A673 (cell line): ENCODE measurements around the gene FAM161B. TPM values are rescaled to one million over a fixed set of nuclear protein-coding genes. Genes with fewer than 3 reads are reported as not detected.

Experiments used
- BruUV-seq: library from RNA; stranded (reverse); fragments of 400-500 nt; replicated peaks from 2 replicates; lab custom pipeline; 2021; lab: Mats Ljungman, UMichigan
- CTCF ChIA-PET: fragments of 300-600 bp; sonication (Branson Sonifier 250); formaldehyde crosslinking; loops from one replicate; lab custom pipeline; 2022; ENCODE audit warnings: antibody characterized with exemption; lab: Charles Lee
- POLR2A ChIA-PET: fragments of 300-600 bp; sonication (Branson Sonifier 250); formaldehyde crosslinking; loops from one replicate; lab custom pipeline; 2022; ENCODE audit warnings: antibody characterized with exemption; ENCODE audit not compliant: low non-redundant PET; lab: Charles Lee
- DNase-seq: peaks from one replicate; pipeline ENCODE4 v3.0.0-alpha.2; 2015; ENCODE audit warnings: low spot score
- H3K27ac ChIP-seq: fragments of 200-600 bp; sonication (generic); 2 replicates; pipeline ENCODE4 v1.5.1; 2016; ENCODE audit warnings: mixed run types, low read depth, mild to moderate bottlenecking, mixed read lengths, antibody characterized with exemption, low read length; ENCODE audit not compliant: poor library complexity, severe bottlenecking
- H3K27me3 ChIP-seq: fragments of 200-600 bp; sonication (generic); replicated peaks from 2 replicates; pipeline ENCODE4 v1.6.1; 2017; ENCODE audit warnings: mixed run types, low read depth, mild to moderate bottlenecking, mixed read lengths, antibody characterized with exemption, low read length; ENCODE audit not compliant: insufficient read depth, poor library complexity
- H3K36me3 ChIP-seq: fragments of 200-600 bp; sonication (generic); 2 replicates; pipeline ENCODE4 v1.6.1; 2016; ENCODE audit warnings: mixed run types, mild to moderate bottlenecking, mixed read lengths, antibody characterized with exemption, low read length; ENCODE audit not compliant: insufficient read depth, poor library complexity, severe bottlenecking
- H3K4me1 ChIP-seq: fragments of 200-600 bp; sonication (generic); 2 replicates; pipeline ENCODE4 v1.6.1; 2017; ENCODE audit warnings: mixed run types, mild to moderate bottlenecking, mixed read lengths, antibody characterized with exemption, low read length; ENCODE audit not compliant: insufficient read depth, poor library complexity, severe bottlenecking
- H3K4me3 ChIP-seq: fragments of 200-600 bp; sonication (generic); 2 replicates; pipeline ENCODE4 v1.5.1; 2016; ENCODE audit warnings: low read depth, mixed run types, mild to moderate bottlenecking, mixed read lengths, low read length; ENCODE audit not compliant: poor library complexity, severe bottlenecking
- H3K9me3 ChIP-seq: fragments of 200-600 bp; sonication (generic); 2 replicates; pipeline ENCODE4 v1.6.1; 2016; ENCODE audit warnings: mixed run types, low read depth, mild to moderate bottlenecking, mixed read lengths, antibody characterized with exemption, low read length; ENCODE audit not compliant: poor library complexity, severe bottlenecking
- EZH2 ChIP-seq: fragments of 200-600 bp; sonication (generic); IDR thresholded peaks from 2 replicates; pipeline ENCODE4 v1.6.1; 2017; ENCODE audit warnings: borderline replicate concordance, low read depth, mild to moderate bottlenecking, mixed read lengths, antibody characterized with exemption, low read length; ENCODE audit not compliant: poor library complexity, severe bottlenecking
- intact Hi-C: fragments of 100-400 bp; cut with micrococcal nuclease; formaldehyde crosslinking; loops from one replicate; pipeline ENCODE4 v1.10.0; 2022; ENCODE audit not compliant: unreplicated experiment
- total RNA-seq: library from RNA; stranded (reverse); gene quantifications from 2 replicates; pipeline ENCODE4 v1.2.3, GENCODE V29; 2021
- TF ChIP-seq, protein P1 (sequence below): fragments of 300-800, 200-600 bp; sonication (generic); conservative IDR thresholded peaks from 2 replicates; pipeline ENCODE4 v1.5.1; 2017; ENCODE audit warnings: low read depth, mild to moderate bottlenecking, antibody characterized with exemption, low read length, moderate library complexity, mixed read lengths

FAM161B gene
- total RNA-seq, 1 experiment from 2014 or later, result 1.7 TPM

DNA sequence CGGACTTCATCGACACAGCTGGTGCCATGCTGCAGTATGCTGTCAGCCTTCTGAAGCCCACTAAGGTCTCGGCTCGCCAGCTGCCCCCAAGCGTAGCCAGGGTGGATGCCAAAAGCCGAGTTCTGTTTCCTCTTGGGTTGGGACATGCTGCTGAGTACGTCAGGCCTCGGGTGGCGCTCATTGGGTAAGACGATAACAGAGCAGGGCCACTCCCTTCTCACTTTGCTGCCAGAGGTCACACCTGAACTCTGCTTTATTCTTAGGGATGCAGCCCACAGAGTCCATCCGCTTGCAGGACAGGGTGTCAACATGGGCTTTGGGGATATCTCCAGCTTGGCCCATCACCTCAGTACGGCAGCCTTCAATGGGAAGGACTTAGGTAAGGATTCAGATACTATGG, 11.3 kb upstream of the FAM161B start:
- no peak for DNase-seq
- CTCF ChIA-PET, result no interaction called here
- no TSS peak for BruUV-seq
- Histone ChIP-seq H3K4me1 (peaks cover 4% of the 10 kb centered on the region), H3K9me3 (no peaks in the 10 kb centered on the region), H3K27ac (no peak overlapping the region), H3K4me3 (no peak overlapping the region), H3K36me3 (peaks cover 46% of the 10 kb centered on the region), H3K27me3 (no peaks in the 10 kb centered on the region)
- TF ChIP-seq EZH2, result no peak
- POLR2A ChIA-PET, result interaction anchor here (0.5 kb wide), 1 partner anchor 54 kb away, joined by 4 read pairs; no protein-coding TSS in a partner anchor
- intact Hi-C loops, result no loop called here

DNA sequence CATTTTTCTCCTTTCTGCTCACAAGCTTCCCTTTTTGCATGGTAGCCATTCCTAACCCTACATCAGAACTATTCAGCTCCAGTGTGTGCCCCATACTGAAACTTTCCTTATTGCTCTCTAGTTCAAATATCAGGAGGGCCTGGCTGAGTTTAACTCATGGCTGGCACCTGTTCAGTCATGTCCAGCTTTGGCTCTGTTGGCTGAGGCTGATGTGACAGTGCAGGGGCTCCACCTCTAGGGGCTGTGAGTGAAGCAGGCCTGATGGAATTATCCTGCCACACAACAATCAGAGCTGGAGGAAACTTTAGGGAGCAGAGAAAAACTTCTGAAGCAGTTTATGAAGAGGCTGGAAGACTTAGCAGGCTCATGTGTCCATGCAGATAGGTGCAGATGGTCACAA, 8.7 kb upstream of the FAM161B start:
- Histone ChIP-seq H3K9me3 (no peaks in the 10 kb centered on the region), H3K4me3 (no peak overlapping the region), H3K4me1 (no peaks in the 10 kb centered on the region), H3K36me3 (peaks cover 52% of the 10 kb centered on the region), H3K27me3 (no peaks in the 10 kb centered on the region), H3K27ac (no peak overlapping the region)
- TF ChIP-seq EZH2, result no peak
- TF ChIP-seq, protein P1, sequence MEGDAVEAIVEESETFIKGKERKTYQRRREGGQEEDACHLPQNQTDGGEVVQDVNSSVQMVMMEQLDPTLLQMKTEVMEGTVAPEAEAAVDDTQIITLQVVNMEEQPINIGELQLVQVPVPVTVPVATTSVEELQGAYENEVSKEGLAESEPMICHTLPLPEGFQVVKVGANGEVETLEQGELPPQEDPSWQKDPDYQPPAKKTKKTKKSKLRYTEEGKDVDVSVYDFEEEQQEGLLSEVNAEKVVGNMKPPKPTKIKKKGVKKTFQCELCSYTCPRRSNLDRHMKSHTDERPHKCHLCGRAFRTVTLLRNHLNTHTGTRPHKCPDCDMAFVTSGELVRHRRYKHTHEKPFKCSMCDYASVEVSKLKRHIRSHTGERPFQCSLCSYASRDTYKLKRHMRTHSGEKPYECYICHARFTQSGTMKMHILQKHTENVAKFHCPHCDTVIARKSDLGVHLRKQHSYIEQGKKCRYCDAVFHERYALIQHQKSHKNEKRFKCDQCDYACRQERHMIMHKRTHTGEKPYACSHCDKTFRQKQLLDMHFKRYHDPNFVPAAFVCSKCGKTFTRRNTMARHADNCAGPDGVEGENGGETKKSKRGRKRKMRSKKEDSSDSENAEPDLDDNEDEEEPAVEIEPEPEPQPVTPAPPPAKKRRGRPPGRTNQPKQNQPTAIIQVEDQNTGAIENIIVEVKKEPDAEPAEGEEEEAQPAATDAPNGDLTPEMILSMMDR, result no peak
- no TSS peak for BruUV-seq
- ChIA-PET POLR2A (no interaction called here), CTCF (no interaction called here)
- intact Hi-C loops, result no loop called here
- no peak for DNase-seq

DNA sequence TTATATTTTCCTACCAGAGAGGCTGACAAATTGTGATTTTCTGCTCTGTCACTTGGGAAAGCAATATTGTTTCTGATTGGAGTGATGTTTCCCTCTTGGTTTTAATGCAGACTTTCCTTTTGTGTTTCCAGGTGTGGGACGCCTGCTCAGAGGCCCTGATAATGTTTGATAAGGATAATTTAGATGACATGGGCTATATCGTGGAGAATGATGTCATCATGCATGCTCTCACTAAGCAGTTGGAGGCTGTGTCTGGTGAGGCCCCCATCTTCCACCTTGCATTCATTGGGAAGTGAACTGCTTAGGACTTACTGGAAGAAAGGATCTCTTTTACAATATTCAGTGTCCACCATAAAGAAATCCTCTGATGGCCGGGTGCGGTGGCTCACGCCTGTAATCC, 5.8 kb upstream of the FAM161B start:
- POLR2A ChIA-PET, result no interaction called here
- Histone ChIP-seq H3K36me3 (peaks cover 40% of the 10 kb centered on the region), H3K27ac (no peak overlapping the region), H3K4me1 (no peaks in the 10 kb centered on the region), H3K4me3 (no peak overlapping the region), H3K27me3 (no peaks in the 10 kb centered on the region), H3K9me3 (no peaks in the 10 kb centered on the region)
- no TSS peak for BruUV-seq
- TF ChIP-seq, protein P1, result no peak
- TF ChIP-seq EZH2, result no peak
- intact Hi-C loops, result no loop called here
- DNase-seq, result no peak
- CTCF ChIA-PET, result no interaction called here

DNA sequence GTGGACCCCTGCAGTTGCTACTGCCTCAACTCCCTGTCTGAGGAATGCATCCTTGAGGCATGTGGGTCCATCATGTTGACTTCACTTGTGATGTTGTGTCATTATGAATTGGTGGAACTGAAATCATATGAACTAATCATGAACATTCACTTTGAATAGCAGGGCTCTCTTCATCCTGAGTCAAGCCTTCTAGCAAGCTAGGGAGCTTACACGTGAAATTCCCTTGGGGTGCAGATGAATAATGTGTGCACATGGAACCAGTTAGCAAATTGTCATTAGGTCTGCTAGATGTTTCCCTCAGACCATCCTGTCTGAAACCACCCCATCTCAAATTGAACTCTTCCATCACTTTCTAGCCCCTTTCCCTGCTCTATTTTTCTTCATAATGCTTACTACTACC, 3.8 kb upstream of the FAM161B start:
- BruUV-seq, result no TSS peak
- H3K27me3 ChIP-seq, result no peaks in the 10 kb centered on the region
- TF ChIP-seq EZH2, result no peak
- TF ChIP-seq, protein P1, result no peak
- POLR2A ChIA-PET, result no interaction called here
- no peaks in the 10 kb centered on the region for H3K9me3 ChIP-seq
- no peaks in the 10 kb centered on the region for H3K4me1 ChIP-seq
- intact Hi-C loops, result no loop called here
- CTCF ChIA-PET, result no interaction called here
- no peak overlapping the region for H3K27ac ChIP-seq
- peaks cover 21% of the 10 kb centered on the region for H3K36me3 ChIP-seq
- no peak for DNase-seq
- H3K4me3 ChIP-seq, result no peak overlapping the region
